SK-N-SH (cell line): Measurements from ENCODE around the gene CDPF1. TPM values are rescaled to one million over a fixed set of nuclear protein-coding genes. Genes with fewer than 3 reads are reported as not detected.

Source experiments
- CTCF ChIA-PET: fragments of 300-600, 350-600 bp; formaldehyde crosslinking; extraction: SDS; loops from one replicate; lab custom pipeline; 2021; lab: Yijun Ruan, JAX
- POLR2A ChIA-PET: fragments of 350-600 bp; sonication (Branson Sonifier 250); formaldehyde crosslinking; extraction: SDS; loops from one replicate; lab custom pipeline; 2020; ENCODE audit warnings: antibody characterized with exemption, inconsistent platforms; lab: Yijun Ruan, JAX
- DNase-seq: peaks from one replicate; pipeline ENCODE4 v3.0.0; 2012
- H2AFZ ChIP-seq: fragments of 200-600 bp; sonication (generic); 2 replicates; pipeline ENCODE4 v1.8.1; 2016; ENCODE audit warnings: antibody characterized with exemption, mild to moderate bottlenecking, low read depth
- H3F3A ChIP-seq: fragments of 200-600 bp; sonication (generic); replicated peaks from 2 replicates; pipeline ENCODE3; 2016; ENCODE audit warnings: antibody characterized with exemption, mild to moderate bottlenecking; ENCODE audit not compliant: insufficient read depth
- H3K27ac ChIP-seq, 2 experiments: fragments of 200-500 bp in 1 of 2; fragments of 200-600 bp in 1 of 2; sonication (Bioruptor generic) in 1 of 2; sonication (generic), shearing (Covaris generic) in 1 of 2; 2 replicates each; pipeline versions ENCODE4 v1.5.1 to v1.6.1; 2014 to 2016; ENCODE audit warnings: low read depth in 2 of 2, inconsistent platforms in 1 of 2, low read length in 1 of 2, mild to moderate bottlenecking in 1 of 2, mixed read lengths in 1 of 2
- H3K27me3 ChIP-seq: fragments of 200-600 bp; sonication (generic), shearing (Covaris generic); 2 replicates; pipeline ENCODE4 v1.6.1; 2016; ENCODE audit warnings: mixed run types; ENCODE audit not compliant: insufficient read depth
- H3K36me3 ChIP-seq, 2 experiments: fragments of 200-500 bp in 1 of 2; fragments of 200-600 bp in 1 of 2; sonication (Bioruptor generic) in 1 of 2; sonication (generic) in 1 of 2; replicated peaks in 1 of 2; 2 replicates each; pipeline versions ENCODE3 to v1.5.1; 2014 to 2016; ENCODE audit warnings: low read length in 1 of 2, mild to moderate bottlenecking in 1 of 2; ENCODE audit not compliant: insufficient read depth in 2 of 2, control insufficient read depth in 1 of 2
- H3K4me1 ChIP-seq, 2 experiments: fragments of 200-500 bp in 1 of 2; fragments of 200-600 bp in 1 of 2; sonication (Bioruptor generic) in 1 of 2; sonication (generic), shearing (Covaris generic) in 1 of 2; 2 replicates each; pipeline versions ENCODE4 v1.5.1 to v1.6.1; 2014 to 2016; ENCODE audit warnings: low read depth in 1 of 2, low read length in 1 of 2, mixed run types in 1 of 2; ENCODE audit not compliant: insufficient read depth in 2 of 2, control insufficient read depth in 1 of 2
- H3K4me2 ChIP-seq: fragments of 200-600 bp; sonication (generic), shearing (Covaris generic); 2 replicates; pipeline ENCODE4 v1.6.1; 2017; ENCODE audit warnings: mixed run types
- H3K4me3 ChIP-seq, 2 experiments: fragments of 200-500 bp in 1 of 2; fragments of 200-600 bp in 1 of 2; sonication (Bioruptor generic) in 1 of 2; sonication (generic), shearing (Covaris generic) in 1 of 2; 2 replicates each; pipeline versions ENCODE4 v1.5.1 to v1.8.1; 2014 to 2016; ENCODE audit warnings: low read depth in 2 of 2, inconsistent platforms in 1 of 2, low read length in 1 of 2, mild to moderate bottlenecking in 1 of 2, mixed read lengths in 1 of 2, moderate library complexity in 1 of 2
- H3K79me2 ChIP-seq: fragments of 200-600 bp; sonication (generic); 2 replicates; pipeline ENCODE4 v1.8.1; 2017; ENCODE audit warnings: mild to moderate bottlenecking; ENCODE audit not compliant: insufficient read depth
- H3K9ac ChIP-seq: fragments of 200-600 bp; sonication (generic); 2 replicates; pipeline ENCODE4 v1.6.1; 2017; ENCODE audit warnings: mixed run types
- H3K9me2 ChIP-seq: fragments of 200-600 bp; sonication (generic); 2 replicates; pipeline ENCODE4 v1.6.1; 2017; ENCODE audit warnings: mixed run types
- H3K9me3 ChIP-seq: fragments of 200-600 bp; sonication (generic); 2 replicates; pipeline ENCODE4 v1.6.1; 2017; ENCODE audit warnings: mixed run types, mild to moderate bottlenecking, moderate library complexity
- H4K20me1 ChIP-seq: fragments of 200-600 bp; sonication (generic); 2 replicates; pipeline ENCODE4 v1.6.1; 2017; ENCODE audit warnings: mild to moderate bottlenecking, mixed run types; ENCODE audit not compliant: insufficient read depth
- CTCF ChIP-seq: fragments of 200-600 bp; sonication (generic); IDR thresholded peaks from 2 replicates; pipeline ENCODE4 v1.6.1; 2017; ENCODE audit warnings: antibody characterized with exemption, mild to moderate bottlenecking, moderate library complexity
- EP300 ChIP-seq, 2 experiments: IDR thresholded peaks; 2 replicates each; pipeline versions ENCODE4 v1.4.0 to v1.6.1; 2012; ENCODE audit warnings: borderline replicate concordance in 1 of 2, low read depth in 1 of 2, low read length in 1 of 2
- FOSL2 ChIP-seq: IDR thresholded peaks from 2 replicates; pipeline ENCODE4 v1.4.0; 2012; ENCODE audit warnings: low read depth, mild to moderate bottlenecking, moderate library complexity, borderline replicate concordance
- GABPA ChIP-seq: IDR thresholded peaks from 2 replicates; pipeline ENCODE4 v1.4.0; 2012; ENCODE audit warnings: low read depth, mild to moderate bottlenecking
- GATA2 ChIP-seq: sonication (generic); formaldehyde crosslinking; IDR thresholded peaks from 2 replicates; pipeline ENCODE4 v1.5.0; 2020; ENCODE audit warnings: mild to moderate bottlenecking, missing genetic modification reagents
- MXI1 ChIP-seq: IDR thresholded peaks from 2 replicates; pipeline ENCODE4 v1.6.1; 2012; ENCODE audit warnings: mild to moderate bottlenecking, low read depth, low read length, improper control_type of control experiment
- RAD21 ChIP-seq: IDR thresholded peaks from 2 replicates; pipeline ENCODE4 v1.6.1; 2012; ENCODE audit warnings: mild to moderate bottlenecking, low read length
- RCOR1 ChIP-seq: fragments of 150-350 bp; IDR thresholded peaks from 2 replicates; pipeline ENCODE4 v1.6.1; 2017; ENCODE audit warnings: antibody characterized with exemption, low read length
- RFX5 ChIP-seq: IDR thresholded peaks from 2 replicates; pipeline ENCODE4 v1.6.1; 2012; ENCODE audit warnings: mild to moderate bottlenecking, improper control_type of control experiment, low read length
- SIN3A ChIP-seq: IDR thresholded peaks from 2 replicates; pipeline ENCODE4 v1.6.1; 2012; ENCODE audit warnings: low read depth, mild to moderate bottlenecking, low read length, moderate library complexity, borderline replicate concordance
- SMC3 ChIP-seq: IDR thresholded peaks from 2 replicates; pipeline ENCODE4 v1.6.1; 2012; ENCODE audit warnings: low read depth, low read length, improper control_type of control experiment
- TEAD4 ChIP-seq: IDR thresholded peaks from 2 replicates; pipeline ENCODE4 v1.4.0; 2012; ENCODE audit warnings: mild to moderate bottlenecking, borderline replicate concordance; ENCODE audit not compliant: insufficient read depth
- USF1 ChIP-seq: IDR thresholded peaks from 2 replicates; pipeline ENCODE4 v1.4.0; 2012; ENCODE audit warnings: low read depth, borderline replicate concordance
- ZBTB33 ChIP-seq: IDR thresholded peaks from 2 replicates; pipeline ENCODE4 v1.4.0; 2012; ENCODE audit warnings: low read depth, borderline replicate concordance
- WGBS: methylation state at CpG from one replicate; pipeline ENCODE4 v1.1.6; 2017; ENCODE audit warnings: low lambda C conversion rate; 5-methylcytosine and 5-hydroxymethylcytosine counted together
- polyA plus RNA-seq, 3 experiments: library from polyadenylated mRNA; depleted of rRNA; stranded (reverse); fragments of >200 nt; gene quantifications; 2 replicates each; pipeline ENCODE4 v1.2.3, GENCODE V29; 2012

Gene CDPF1
- polyA plus RNA-seq, 1 of the 3 experiments (the other 2 are of a cell fraction) = 25.3 TPM

- Histone ChIP-seq H3K79me2 (no peaks in the 10 kb centered on the region; the same call in 1 of the 2 replicates), H3K4me3 (no peak overlapping the region), H3K4me2 (no peak overlapping the region), H3K9me3 (no peaks in the 10 kb centered on the region), H3K4me1 (peaks cover 0 to under 1% of the 10 kb centered on the region in 2 experiments; a peak in 2 of 4 replicates), H3K27ac (no peak overlapping the region), H3K36me3 (peaks cover 0 to 3% of the 10 kb centered on the region in 2 experiments), H3K9ac (no peak overlapping the region), H3F3A (peaks cover 5% of the 10 kb centered on the region), H3K9me2 (no peaks in the 10 kb centered on the region), H2AFZ (no peak overlapping the region), H4K20me1 (no peaks in the 10 kb centered on the region), H3K27me3 (no peaks in the 10 kb centered on the region)
- POLR2A ChIA-PET = no interaction called here
- CTCF ChIA-PET = interaction anchor here (0.6 to 0.8 kb wide), 2 partner anchors 11 to 13 kb away, joined by 3 read pairs; partner anchors contain the start of gene TTC38
- 79% methylated on average over 8 of the region's 8 CpGs for WGBS
- no peak for DNase-seq
- TF ChIP-seq CTCF (no peak), USF1 (no peak), MXI1 (no peak), RFX5 (no peak), ZBTB33 (no peak), RCOR1 (no peak), GABPA (no peak), TEAD4 (no peak), GATA2 (no peak), SMC3 (no peak), RAD21 (no peak), SIN3A (no peak), EP300 (IDR thresholded peaks at IDR 0.05; ENCODE audit: borderline replicate concordance in 1 of 2, low read depth in 1 of 2, low read length in 1 of 2) (no peak), FOSL2 (no peak)
Observed at GRCh38 chr22:46256358-46256958, 6.4 kb upstream of the CDPF1 start.
